BLaER1 treated with 17β-estradiol and CSF1 and Interleukin-3, amounts not matched to agents 10 nM and 100 nM (cell line): ENCODE results near the gene GNAS-AS1.

ENCODE experiments used
- H3K27ac ChIP-seq, 11 experiments: shearing (Covaris generic); formaldehyde crosslinking; 2 replicates each; pipeline ENCODE4 v1.8.1; 2022
- H3K27me3 ChIP-seq, 11 experiments: shearing (Covaris generic); formaldehyde crosslinking; 2 replicates each; pipeline ENCODE4 v1.8.1; 2022
- H3K36me3 ChIP-seq, 11 experiments: shearing (Covaris generic); formaldehyde crosslinking; 2 replicates each; pipeline ENCODE4 v1.8.1; 2022
- H3K4me1 ChIP-seq, 10 experiments: shearing (Covaris generic); formaldehyde crosslinking; 2 replicates each; pipeline ENCODE4 v1.8.1; 2022
- H3K4me2 ChIP-seq, 11 experiments: shearing (Covaris generic); formaldehyde crosslinking; 2 replicates each; pipeline ENCODE4 v1.8.1; 2022
- H3K4me3 ChIP-seq, 10 experiments: shearing (Covaris generic); formaldehyde crosslinking; 2 replicates each; pipeline ENCODE4 v1.8.1; 2022
- H3K9ac ChIP-seq, 11 experiments: shearing (Covaris generic); formaldehyde crosslinking; 2 replicates each; pipeline ENCODE4 v1.8.1; 2022
- H3K9me3 ChIP-seq, 11 experiments: shearing (Covaris generic); formaldehyde crosslinking; replicated peaks in 1 of 11; 2 replicates each; pipeline ENCODE4 v1.8.1; 2022
- H4K20me1 ChIP-seq, 11 experiments: shearing (Covaris generic); formaldehyde crosslinking; 2 replicates each; pipeline ENCODE4 v1.8.1; 2022
- Cebpa-rat ChIP-seq, 11 experiments: shearing (Covaris generic); IDR thresholded peaks; 2 replicates each; pipeline ENCODE4 v1.8.1; 2022

GNAS-AS1 gene

DNA sequence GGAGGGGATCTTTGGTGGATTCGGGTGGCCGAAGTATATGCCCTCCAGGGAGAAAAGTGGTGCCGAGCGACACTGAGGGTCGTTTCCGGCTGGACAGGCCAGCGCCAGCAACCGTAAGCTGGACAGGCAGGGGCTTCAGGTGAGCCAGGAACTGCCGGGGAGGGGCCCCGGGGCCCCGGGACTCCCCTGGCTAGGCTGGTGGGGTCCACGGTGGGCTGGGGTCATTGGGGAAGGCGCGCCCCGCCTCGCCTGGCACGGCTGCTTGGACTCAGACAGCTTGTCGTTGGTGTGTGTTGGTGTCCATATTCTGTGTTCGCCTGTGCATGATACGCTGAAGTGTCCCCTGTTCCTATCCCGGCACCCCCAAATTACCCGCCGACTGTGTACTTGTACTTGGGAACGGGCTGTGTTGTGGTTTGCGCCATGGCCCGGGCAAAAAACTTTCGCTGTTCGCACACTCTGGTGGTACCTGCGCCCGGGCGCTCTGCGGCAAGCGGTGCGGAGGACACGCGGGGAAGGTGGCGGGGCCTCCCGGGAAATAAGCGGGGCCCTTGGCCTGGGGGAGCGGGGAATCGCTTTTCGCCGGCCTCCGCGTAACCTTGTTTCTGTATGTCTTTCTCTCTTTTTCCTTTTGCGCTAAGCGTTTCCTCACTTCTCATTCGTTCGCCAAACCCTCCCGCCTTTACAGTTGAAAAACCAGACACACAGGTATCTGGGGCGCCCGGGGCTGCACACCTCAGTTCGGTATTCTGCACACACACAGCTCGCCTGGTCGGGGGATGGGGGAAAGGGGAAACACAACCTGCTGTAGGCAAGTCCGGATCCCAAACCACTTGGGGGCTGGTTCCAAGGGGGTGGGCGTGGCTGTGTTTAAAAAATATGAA lies 5.0 kb upstream of the GNAS-AS1 start:
- peaks cover 0 to 9% (median 0%) of the 10 kb centered on the region in 11 experiments; a peak in 5 of 22 replicates for H3K36me3 ChIP-seq
- no peak overlapping the region for H3K4me2 ChIP-seq
- H3K9ac ChIP-seq: no peak overlapping the region
- TF ChIP-seq Cebpa-rat (IDR thresholded peaks at IDR 0.05): no peak
- H3K27ac ChIP-seq: no peak overlapping the region
- H3K4me1 ChIP-seq: peaks cover 0 to 8% (median 0%) of the 10 kb centered on the region in 10 experiments; a peak in 2 of 20 replicates
- peaks cover 60 to 74% (median 68%) of the 10 kb centered on the region in 11 experiments for H3K27me3 ChIP-seq
- no peaks in the 10 kb centered on the region for H4K20me1 ChIP-seq
- H3K4me3 ChIP-seq: no peak overlapping the region
- peaks cover 50 to 55% (median 54%) of the 10 kb centered on the region in 11 experiments for H3K9me3 ChIP-seq

DNA sequence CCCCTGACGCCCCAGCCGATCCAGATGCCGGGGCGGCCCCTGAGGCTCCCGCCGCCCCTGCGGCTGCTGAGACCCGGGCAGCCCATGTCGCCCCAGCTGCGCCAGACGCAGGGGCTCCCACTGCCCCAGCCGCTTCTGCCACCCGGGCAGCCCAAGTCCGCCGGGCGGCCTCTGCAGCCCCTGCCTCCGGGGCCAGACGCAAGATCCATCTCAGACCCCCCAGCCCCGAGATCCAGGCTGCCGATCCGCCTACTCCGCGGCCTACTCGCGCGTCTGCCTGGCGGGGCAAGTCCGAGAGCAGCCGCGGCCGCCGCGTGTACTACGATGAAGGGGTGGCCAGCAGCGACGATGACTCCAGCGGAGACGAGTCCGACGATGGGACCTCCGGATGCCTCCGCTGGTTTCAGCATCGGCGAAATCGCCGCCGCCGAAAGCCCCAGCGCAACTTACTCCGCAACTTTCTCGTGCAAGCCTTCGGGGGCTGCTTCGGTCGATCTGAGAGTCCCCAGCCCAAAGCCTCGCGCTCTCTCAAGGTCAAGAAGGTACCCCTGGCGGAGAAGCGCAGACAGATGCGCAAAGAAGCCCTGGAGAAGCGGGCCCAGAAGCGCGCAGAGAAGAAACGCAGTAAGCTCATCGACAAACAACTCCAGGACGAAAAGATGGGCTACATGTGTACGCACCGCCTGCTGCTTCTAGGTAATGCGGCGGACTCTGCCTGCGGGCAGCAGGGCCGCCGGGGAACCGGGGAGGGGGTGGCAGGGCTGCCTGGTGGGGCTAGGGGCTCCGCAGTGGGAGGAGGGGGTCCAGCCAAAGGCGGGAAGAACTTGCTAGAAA lies 4.2 kb upstream of the GNAS-AS1 start:
- peak overlapping the region in 5 of 10 experiments; percentile 16 to 24 (median 21); a peak in 5 of 20 replicates for H3K4me3 ChIP-seq
- peaks cover 0 to 8% (median 0%) of the 10 kb centered on the region in 10 experiments; a peak in 2 of 20 replicates for H3K4me1 ChIP-seq
- peaks cover 69 to 83% (median 77%) of the 10 kb centered on the region in 11 experiments for H3K27me3 ChIP-seq
- H3K27ac ChIP-seq: no peak overlapping the region
- H4K20me1 ChIP-seq: no peaks in the 10 kb centered on the region
- peaks cover 0 to 9% (median 0%) of the 10 kb centered on the region in 11 experiments; a peak in 5 of 22 replicates for H3K36me3 ChIP-seq
- no peak overlapping the region for H3K4me2 ChIP-seq
- H3K9ac ChIP-seq: no peak overlapping the region
- no peak for TF ChIP-seq Cebpa-rat (IDR thresholded peaks at IDR 0.05)
- peaks cover 55 to 63% (median 60%) of the 10 kb centered on the region in 11 experiments for H3K9me3 ChIP-seq

DNA sequence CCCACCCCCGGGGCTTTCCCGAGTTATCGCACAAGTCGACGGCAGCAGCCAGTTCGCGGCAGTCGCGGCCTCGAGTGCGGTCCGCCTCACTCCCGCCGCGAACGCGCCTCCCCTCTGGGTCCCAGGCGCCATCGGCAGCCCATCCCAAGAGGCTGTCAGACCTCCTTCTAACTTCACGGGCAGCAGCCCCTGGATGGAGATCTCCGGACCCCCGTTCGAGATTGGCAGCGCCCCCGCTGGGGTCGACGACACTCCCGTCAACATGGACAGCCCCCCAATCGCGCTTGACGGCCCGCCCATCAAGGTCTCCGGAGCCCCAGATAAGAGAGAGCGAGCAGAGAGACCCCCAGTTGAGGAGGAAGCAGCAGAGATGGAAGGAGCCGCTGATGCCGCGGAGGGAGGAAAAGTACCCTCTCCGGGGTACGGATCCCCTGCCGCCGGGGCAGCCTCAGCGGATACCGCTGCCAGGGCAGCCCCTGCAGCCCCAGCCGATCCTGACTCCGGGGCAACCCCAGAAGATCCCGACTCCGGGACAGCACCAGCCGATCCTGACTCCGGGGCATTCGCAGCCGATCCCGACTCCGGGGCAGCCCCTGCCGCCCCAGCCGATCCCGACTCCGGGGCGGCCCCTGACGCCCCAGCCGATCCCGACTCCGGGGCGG lies 3.4 kb upstream of the GNAS-AS1 start:
- no peak overlapping the region for H3K27ac ChIP-seq
- H3K9ac ChIP-seq: no peak overlapping the region
- H3K36me3 ChIP-seq: peaks cover 0 to 9% (median 0%) of the 10 kb centered on the region in 11 experiments; a peak in 5 of 22 replicates
- H3K4me3 ChIP-seq: peak overlapping the region in 7 of 10 experiments; percentile 2 to 24 (median 19); a peak in 5 of 20 replicates
- no peaks in the 10 kb centered on the region for H4K20me1 ChIP-seq
- H3K9me3 ChIP-seq: peaks cover 55 to 65% (median 60%) of the 10 kb centered on the region in 11 experiments
- H3K4me2 ChIP-seq: no peak overlapping the region
- H3K4me1 ChIP-seq: peaks cover 0 to 8% (median 0%) of the 10 kb centered on the region in 10 experiments; a peak in 2 of 20 replicates
- no peak for TF ChIP-seq Cebpa-rat (IDR thresholded peaks at IDR 0.05)
- H3K27me3 ChIP-seq: peaks cover 74 to 90% (median 84%) of the 10 kb centered on the region in 11 experiments

DNA sequence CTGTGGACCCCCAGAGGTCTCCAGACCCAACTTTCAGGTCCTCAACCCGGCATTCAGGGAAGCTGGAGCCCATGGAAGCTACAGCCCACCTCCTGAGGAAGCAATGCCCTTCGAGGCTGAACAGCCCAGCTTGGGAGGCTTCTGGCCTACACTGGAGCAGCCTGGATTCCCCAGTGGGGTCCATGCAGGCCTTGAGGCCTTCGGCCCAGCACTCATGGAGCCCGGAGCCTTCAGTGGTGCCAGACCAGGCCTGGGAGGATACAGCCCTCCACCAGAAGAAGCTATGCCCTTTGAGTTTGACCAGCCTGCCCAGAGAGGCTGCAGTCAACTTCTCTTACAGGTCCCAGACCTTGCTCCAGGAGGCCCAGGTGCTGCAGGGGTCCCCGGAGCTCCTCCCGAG lies 2.8 kb upstream of the GNAS-AS1 start:
- Histone ChIP-seq H3K36me3 (peaks cover 0 to 9% (median 0%) of the 10 kb centered on the region in 11 experiments; a peak in 5 of 22 replicates), H3K9ac (no peak overlapping the region), H3K27ac (no peak overlapping the region), H4K20me1 (peaks cover 0 to 4% (median 0%) of the 10 kb centered on the region in 11 experiments; a peak in 1 of 22 replicates), H3K27me3 (peaks cover 74 to 92% (median 86%) of the 10 kb centered on the region in 11 experiments), H3K4me3 (peak overlapping the region in 1 of 10 experiments; percentile 8; a peak in 1 of 20 replicates), H3K9me3 (peaks cover 55 to 65% (median 60%) of the 10 kb centered on the region in 11 experiments), H3K4me1 (peaks cover 0 to 8% (median 0%) of the 10 kb centered on the region in 10 experiments; a peak in 5 of 20 replicates), H3K4me2 (no peak overlapping the region)
- TF ChIP-seq Cebpa-rat (IDR thresholded peaks at IDR 0.05): no peak

DNA sequence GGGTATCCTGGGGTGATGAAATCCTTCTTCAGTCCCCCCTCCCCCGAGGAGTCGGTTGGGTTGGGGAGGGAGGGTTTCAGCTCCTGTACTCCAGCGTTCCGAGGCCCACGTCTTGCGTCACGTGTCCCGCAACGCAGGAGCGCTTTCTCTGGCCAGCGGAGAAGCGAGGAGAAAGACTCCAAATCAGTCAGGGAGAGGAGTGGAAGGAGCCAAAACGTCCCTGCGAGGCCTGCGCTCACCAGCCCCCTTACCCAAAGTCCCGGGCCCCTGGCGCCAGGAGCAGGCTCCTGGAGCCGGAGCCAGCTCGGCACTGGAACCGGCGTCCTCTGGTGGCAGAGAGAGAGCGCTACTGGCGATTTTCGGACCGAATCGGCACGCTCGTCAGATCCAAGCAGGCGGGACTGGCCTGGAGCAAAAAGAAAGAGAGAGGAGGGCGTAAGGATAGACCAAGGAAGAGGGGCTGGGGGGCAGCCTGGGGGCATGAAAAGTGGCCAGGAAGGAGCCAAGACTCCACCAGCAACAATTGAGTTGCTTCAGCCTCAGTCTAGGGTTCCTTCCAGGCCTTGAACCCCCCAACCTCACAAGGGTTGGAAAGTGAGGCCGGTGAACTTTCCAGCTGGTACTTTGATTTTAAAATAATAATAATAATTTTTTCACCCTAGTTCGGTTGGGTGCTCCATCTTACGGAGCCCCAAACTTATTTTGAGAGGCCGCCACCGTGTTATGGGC lies 2.0 kb upstream of the GNAS-AS1 start, which contains the start of gene GNAS:
Gene GNAS, plus strand, starts transcription at position 174 of the 729 bp plus-strand sequence.
- H3K4me1 ChIP-seq: peaks cover 4 to 16% (median 6%) of the 10 kb centered on the region in 10 experiments; a peak in 19 of 20 replicates
- H3K36me3 ChIP-seq: peaks cover 0 to 9% (median 0%) of the 10 kb centered on the region in 11 experiments; a peak in 5 of 22 replicates
- peaks cover 0 to 11% (median 0%) of the 10 kb centered on the region in 11 experiments; a peak in 3 of 22 replicates for H4K20me1 ChIP-seq
- H3K4me3 ChIP-seq: peak within 1 kb of the TSS; percentile 17 to 50 (median 30); a peak in 12 of 20 replicates
- no peak for TF ChIP-seq Cebpa-rat (IDR thresholded peaks at IDR 0.05)
- H3K4me2 ChIP-seq: peak within 1 kb of the TSS; percentile 28 to 74 (median 51); a peak in 19 of 22 replicates
- peaks cover 55 to 65% (median 60%) of the 10 kb centered on the region in 11 experiments for H3K9me3 ChIP-seq
- H3K27ac ChIP-seq: no peak within 1 kb of the TSS
- H3K27me3 ChIP-seq: peaks cover 75 to 99% (median 84%) of the 10 kb centered on the region in 11 experiments
- H3K9ac ChIP-seq: no peak within 1 kb of the TSS

DNA sequence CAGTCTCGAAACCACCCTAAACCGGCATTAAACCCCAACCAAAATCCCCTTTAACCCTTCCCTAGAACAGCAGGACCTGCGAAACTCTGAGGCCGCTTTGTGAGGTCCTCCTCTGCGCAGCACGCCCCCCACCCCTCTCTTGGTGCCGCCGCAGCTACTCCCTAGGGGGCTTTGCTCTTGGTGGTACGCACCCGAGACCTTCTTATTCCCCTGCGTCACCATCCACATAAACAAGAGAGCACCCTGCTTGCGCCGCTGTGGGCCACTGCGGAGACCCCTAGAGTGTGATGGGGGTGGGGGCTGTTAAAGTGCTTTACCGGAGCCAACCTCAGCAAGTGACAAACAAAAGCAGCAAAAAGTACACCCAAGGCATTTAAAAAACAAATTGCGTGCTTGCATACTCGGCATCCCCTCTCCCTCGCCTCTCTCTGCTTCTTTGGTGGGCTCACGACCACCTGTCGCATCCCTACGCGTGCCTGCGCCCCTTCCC lies 1.3 kb upstream of the GNAS-AS1 start:
- H3K4me3 ChIP-seq: peak overlapping the region; percentile 17 to 50 (median 30); a peak in 9 of 20 replicates
- TF ChIP-seq Cebpa-rat (IDR thresholded peaks at IDR 0.05): no peak
- H3K4me1 ChIP-seq: peaks cover 10 to 22% (median 12%) of the 10 kb centered on the region in 10 experiments
- no peak overlapping the region for H3K9ac ChIP-seq
- peaks cover 70 to 93% (median 79%) of the 10 kb centered on the region in 11 experiments for H3K27me3 ChIP-seq
- peaks cover 0 to 17% (median 0%) of the 10 kb centered on the region in 11 experiments; a peak in 4 of 22 replicates for H4K20me1 ChIP-seq
- H3K36me3 ChIP-seq: peaks cover 0 to 9% (median 0%) of the 10 kb centered on the region in 11 experiments; a peak in 5 of 22 replicates
- peaks cover 55 to 65% (median 60%) of the 10 kb centered on the region in 11 experiments for H3K9me3 ChIP-seq
- peak overlapping the region in 9 of 11 experiments; percentile 32 to 74 (median 58); a peak in 15 of 22 replicates for H3K4me2 ChIP-seq
- no peak overlapping the region for H3K27ac ChIP-seq
